GM21381 (cell line): ENCODE data around the gene ASPN.
A peak's percentile ranks its signal among the peaks of the same experiment; 100 is the strongest.
"Not testable (repeated sequence)": the region's sequence is repeated elsewhere in the genome, so short reads cannot be mapped to it uniquely, and the experiment has no call there.

Experiments
- ATAC-seq: cut with Tn5 transposase; IDR thresholded peaks from one replicate; pipeline ENCODE4 v1.9.1; 2021; ENCODE audit warnings: mild to moderate bottlenecking, moderate library complexity; ENCODE audit not compliant: unreplicated experiment

Gene ASPN

DNA sequence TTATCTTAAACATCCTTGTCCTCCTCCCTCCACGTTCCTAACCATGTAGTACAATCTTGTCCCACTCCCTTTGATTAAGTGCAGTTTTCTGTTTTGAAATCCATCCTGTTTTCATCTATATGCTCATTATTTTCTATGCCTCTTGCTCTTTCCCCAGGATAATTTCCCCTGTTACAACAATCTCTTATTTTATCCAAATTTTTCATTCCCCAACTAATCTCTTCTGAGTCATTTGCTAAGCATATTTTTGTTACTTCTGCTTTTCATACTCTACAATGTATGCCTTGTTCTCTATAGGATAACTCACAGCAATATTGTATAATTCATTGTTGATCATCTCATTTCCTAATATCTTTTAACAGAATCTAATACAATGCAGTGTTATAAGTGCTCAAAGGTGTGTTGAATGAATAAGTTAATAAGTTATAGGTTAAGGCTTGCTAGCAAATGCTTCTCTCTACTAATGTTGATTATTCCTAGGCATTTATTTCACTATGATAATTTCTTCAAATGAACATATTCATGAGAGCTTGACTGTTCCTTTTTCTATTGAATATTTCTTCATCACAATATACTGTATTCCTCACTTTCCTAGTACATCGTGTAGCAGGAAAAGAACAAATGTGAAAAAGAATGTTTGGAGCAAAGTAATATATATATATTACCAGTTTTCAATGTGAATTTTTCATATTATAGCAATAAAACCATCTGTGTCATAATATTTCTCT lies 59.5 kb downstream of the ASPN start:
- no peak for ATAC-seq

- no peak for ATAC-seq
Observed at GRCh38 chr9:92414566-92414965, 67.7 kb downstream of the ASPN start.

- ATAC-seq = not testable (repeated sequence)
Observed at GRCh38 chr9:92411157-92411556, 71.1 kb downstream of the ASPN start.

GRCh38 chr9:92408747-92409478 lies 73.4 kb downstream of the ASPN start:
- ATAC-seq = no peak

DNA sequence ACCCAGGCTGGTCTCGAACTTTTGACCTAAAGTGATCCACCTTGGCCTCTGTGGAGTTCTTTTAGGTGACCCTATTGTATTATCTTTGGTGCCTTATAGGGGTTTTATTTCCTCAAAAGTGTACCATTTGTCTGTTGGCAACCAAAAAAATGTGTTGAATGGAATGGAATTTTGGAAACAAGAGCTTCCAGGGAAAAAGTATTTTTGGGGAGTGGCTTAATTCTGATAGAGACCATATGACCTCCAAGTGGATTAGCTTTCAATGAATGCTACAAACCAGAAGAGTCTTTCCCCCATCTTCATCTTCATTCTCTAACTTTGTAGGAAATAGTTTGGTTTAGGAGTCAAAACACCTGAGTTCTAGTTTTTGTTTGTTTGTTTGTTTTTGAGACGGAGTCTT lies 74.5 kb downstream of the ASPN start:
- ATAC-seq = no peak

DNA sequence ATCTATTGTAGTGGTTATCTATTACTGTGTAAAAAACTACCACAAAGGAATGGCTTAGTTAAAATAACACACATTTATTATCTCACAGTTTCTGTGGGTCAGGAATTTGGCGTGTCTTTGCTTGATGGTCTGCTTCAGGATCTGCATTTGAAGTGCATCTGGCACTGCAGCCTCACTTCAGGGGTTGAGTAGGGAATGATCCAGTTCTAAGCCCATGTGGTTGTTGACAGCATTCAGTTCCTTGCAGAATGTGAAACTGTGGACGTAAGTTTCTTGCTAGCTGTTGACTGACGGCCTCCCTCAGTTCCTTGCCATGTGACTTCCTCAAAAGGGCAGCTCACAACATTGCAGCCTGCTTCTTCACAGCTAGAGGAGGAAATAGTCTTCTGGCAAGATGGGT lies 75.8 kb downstream of the ASPN start:
- peak; percentile 69 for ATAC-seq
